ENCODE results near the gene UCKL1.

DNA sequence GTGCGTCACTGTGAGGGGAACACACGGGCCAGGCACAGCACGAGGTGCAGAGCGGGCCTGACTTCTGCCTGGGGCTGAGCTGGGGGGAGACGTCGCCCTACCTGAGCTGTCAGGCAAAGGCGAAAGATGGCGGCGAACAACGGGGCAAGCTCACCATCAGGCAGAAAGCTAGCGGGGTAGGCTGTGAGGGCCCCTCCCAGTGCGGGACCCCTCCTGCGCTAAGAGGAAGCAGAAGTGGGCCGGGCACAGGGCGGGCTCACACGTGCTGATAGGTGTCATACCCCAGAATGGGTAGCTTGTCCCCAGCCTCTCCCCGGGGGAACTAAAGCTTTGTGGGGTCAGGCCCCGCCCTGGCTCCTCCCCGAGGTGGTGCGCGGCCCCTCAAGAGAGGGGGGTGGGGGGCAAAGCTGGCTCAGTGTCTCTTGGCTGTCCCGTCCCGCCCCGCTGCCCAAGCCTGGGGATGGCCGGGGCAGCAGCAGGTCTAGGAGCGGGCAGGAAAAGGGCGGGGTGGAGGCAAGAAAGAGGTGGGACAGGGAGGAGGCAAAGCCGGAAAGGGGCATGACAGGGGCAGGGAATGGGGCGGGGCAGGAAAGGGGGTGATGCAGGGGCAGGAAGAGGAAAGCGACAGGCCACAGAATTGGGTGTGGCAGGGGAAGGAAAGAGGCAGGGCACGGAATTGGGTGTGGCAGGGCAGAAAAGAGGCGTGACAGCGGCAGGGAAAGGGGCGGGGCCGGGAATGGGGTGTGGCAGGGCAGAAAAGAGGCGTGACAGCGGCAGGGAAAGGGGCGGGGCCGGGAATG, 14.7 kb downstream of the UCKL1 start:
- TF ChIP-seq GATA2 (IDR thresholded peaks at IDR 0.05; ENCODE audit: low read depth, low read length) (no peak), GATA3 (IDR thresholded peaks at IDR 0.05; ENCODE audit: low read depth, low read length) (no peak)

All from SH-SY5Y (cell line).